HT-29 (cell line): ENCODE data around the gene APOBEC3G. TPM values are rescaled to one million over a fixed set of nuclear protein-coding genes. Genes with fewer than 3 reads are reported as not detected.
"Not testable (repeated sequence)": the region's sequence is repeated elsewhere in the genome, so short reads cannot be mapped to it uniquely, and the experiment has no call there.

ENCODE experiments used
- DNase-seq: peaks from one replicate; pipeline ENCODE4 v3.0.0-alpha.2; 2015; ENCODE audit warnings: low spot score
- total RNA-seq: library from RNA; depleted of rRNA; stranded (reverse); fragments of >200 nt; shearing (Covaris generic); gene quantifications from 2 replicates; pipeline ENCODE4 v1.2.3, GENCODE V29; 2014

The APOBEC3G gene
- total RNA-seq, 1 experiment from 2014 or later, result not detected

DNA sequence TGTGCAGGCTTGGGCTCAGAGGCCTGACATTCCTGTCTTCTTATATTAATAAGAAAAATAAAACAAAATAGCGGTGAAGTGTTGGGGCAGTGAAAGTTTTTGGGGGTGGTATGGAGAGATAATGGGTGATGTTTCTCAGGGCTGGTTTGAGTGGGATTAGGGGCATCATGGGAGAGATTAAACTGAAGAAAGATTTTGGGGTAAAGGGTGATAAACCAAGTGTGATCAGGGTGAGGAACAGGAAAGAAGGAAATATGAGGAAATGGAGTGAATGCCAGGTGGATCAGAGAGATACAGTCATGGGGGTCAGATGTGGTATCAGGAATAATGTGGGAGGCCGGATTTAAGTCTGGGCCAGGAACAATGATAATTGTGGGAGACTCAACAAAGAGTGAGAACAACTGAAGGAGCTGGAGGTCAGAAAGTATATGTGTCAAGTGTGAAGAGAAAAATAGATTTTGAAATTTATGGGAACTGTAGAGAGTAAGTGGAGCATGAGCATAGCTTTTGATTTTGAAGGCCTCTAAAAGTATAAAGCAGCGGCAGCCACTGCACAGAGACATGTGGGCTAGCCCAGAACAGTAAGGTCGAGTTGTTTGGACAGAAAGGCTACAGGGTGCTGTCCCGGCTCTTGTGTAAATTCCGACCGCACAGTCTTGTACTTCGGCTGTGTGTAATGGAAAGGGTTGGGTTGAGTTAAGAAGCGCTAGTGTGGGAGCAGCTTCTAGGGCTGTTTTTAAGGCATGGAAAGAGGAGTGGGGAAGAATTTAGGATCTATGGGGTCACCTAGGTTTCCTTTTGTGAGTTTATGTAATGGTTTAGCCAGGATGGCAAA, 10.4 kb upstream of the APOBEC3G start:
- not testable (repeated sequence) for DNase-seq

DNA sequence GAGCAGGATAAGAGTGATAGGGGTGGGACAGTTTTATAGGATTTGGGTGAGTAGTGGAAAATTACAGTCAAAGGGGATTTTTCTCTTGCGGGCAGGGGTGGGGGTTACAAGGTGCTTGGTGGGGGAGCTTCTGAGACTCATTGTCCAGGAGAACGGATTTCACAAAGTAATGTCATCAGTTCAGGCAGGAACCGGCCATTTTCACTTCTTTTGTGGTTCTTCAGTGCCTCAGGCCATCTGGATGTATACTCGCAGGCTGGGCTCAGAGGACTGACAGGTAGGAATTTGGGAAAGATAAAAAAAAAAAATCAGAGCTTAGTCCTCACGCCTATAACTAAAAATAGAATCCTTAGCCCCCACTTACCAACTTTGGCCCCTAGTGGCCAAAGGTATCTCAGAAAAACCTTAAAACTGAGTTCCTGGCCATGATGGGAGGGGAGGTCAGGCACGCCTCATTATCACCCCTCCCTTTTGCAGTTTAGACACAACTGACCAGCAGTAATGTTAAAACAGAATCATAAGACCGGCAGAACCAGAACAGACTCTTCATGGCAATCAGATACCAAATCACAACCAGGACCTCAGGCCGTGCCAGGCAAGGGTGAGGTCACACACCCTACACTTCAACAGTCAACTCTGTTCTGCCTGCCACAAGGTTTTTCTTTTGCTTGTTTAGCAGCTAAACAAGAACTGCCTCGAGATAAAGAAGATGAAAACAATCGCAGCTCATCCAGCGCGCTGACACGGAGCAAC, 8.9 kb upstream of the APOBEC3G start:
- DNase-seq, result no peak

DNA sequence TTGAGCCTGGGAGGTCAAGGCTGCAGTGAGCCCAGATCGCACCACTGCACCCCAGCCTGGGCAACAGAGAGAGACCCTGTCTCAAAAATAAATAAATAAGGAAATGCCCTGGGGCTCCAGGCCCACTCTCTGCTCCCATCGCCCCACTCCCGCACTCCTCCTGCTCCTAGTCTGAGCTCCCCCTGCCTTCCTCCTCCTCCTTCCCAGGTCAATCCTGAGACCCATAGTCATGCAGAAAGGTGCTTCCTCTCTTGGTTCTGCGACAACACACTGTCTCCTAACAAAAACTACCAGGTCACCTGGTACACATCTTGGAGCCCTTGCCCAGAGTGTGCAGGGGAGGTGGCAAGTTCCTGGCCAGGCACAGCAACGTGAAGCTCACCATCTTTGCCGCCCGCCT, 6.9 kb upstream of the APOBEC3G start:
- DNase-seq, result no peak

DNA sequence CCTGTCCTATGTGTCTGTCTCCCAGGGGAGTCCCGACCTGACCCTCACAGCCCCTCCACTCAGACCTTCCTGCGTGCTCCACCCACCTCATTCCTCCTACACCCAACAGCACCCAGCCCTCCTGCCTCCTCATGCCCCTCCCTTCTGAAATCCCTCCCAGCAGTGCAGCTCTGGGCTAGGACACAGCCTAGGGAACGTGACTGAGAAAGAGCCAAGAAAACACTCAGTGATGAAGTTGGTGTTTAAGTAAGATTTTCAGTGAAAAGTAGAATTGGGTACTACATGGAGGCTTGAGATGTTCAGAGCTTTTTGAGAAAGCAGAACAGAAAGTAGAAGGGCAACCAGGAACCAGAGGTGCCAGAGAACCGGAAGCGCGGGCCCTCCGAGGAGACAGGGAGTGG, 4.5 kb upstream of the APOBEC3G start:
- not testable (repeated sequence) for DNase-seq

DNA sequence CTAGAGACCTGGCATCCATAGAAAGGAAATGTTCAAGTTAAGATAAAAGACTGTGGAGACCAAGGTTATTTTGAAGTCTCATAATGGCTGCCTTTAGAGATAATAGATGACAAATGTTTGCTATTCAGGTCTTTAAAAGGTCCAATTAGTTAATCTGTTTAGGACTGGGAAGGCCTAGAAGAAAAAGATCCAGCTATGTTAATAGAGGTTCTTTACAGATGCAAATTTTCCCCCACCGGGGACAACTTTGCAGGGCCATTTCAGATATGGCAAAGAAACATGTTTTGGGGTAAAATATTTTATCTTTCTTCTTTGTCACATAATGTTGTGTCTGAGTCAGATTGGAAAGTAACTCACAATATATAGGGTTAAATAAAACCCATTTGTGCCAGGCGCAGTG, 3.1 kb upstream of the APOBEC3G start:
- no peak for DNase-seq

DNA sequence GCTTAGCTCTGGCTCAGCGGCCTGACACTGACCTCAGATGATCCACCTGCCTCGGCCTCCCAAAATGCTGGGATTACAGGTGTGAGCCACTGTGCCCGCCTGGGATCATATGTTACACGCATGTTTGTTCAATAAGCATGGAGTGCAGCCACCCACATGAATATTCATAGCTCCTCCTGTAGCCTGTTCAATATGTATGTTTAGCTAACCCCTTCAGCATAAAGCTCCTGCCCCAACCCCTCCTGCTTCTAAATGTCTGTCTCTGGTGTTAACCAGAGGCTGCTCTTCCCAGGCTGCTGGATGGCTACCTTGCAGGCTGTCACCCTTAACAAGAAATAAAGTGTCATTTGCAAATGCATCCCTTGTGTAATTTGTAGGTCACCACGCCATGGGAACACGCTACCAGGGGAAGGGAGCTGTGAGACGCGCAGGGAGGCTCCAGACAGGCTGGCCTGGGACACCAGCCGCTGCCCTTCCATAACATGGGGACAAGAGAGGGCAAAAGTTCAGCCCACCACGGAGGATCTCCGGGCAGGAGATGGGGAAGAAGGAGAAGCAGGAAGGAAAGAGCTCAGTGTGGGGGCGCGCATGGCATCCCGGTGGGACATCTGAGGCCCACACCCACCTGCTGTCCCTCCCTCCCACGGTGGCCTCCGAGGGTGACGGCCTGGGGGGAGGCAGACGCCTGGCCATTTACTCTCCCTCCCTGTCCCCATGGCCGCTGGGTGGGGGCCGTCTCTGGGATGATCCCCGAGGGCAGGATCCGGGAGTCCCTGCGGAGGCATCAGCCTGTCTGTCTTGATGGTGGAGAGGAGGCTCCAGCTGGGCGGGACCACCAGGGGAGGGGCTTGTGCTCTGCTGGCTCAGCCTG, 685 bp upstream of the APOBEC3G start:
- DNase-seq, result not testable (repeated sequence)

DNA sequence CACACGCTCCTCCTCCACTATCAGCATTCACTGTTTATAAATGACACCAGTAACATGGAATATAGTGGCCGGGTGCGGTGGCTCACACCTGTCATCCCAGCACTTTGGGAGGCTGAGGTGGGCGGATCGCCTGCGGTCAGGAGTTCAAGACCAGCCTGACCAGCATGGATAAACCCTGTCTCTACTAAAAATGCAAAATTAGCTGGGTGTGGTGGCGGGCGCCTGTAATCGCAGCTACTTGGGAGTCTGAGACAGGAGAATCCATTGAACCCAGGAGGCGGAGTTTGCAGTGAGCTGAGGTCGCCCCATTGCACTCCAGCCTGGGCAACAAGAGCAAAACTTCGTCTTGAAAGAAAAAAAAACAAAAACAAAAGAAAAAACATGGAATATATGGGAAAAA, 837 bp downstream of the APOBEC3G start:
- not testable (repeated sequence) for DNase-seq

DNA sequence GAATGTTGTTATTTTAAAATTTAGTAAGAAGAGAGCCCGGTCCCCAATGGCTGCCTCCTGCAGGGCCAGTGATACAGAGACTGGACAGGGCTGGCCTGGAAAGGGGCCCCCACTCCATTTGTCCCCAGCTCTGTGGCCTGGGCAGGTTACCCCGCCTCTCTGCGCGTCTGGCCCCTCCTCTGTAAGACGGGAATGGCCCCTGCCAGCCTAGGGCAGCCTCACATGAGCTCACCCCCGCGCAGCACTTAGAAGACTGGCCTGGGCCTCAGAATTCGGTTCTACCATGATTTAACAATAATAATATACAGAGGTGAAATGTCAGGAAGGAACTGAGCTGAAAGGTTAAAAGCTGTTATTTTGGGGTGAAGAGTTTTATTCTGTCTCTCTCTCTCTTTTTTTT, 1.3 kb downstream of the APOBEC3G start:
- no peak for DNase-seq

DNA sequence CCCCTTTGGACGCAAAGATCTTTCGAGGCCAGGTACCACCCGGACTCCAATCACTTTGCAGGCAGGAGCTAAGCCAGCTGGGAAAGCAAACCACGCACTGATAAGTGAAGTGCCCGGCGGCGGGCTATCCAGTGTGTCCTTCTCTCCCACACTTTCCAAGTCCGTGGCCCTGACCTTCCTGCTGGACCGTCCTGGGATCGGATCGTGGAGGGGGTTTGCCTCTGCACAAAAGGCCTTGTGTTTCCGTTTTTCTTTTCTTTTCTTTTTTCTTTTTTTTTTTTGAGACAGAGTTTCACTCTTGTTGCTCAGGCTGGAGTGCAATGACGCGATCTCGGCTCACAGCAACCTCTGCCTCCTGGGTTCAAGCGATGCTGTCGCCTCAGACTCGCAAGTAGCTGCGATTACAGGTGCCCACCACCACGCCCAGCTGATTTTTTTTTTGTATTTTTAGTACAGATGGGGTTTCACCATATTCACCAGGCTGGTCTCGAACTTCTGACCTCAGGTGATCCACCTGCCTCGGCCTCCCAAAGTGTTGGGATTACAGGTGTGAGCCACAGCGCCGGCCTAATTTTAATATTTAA, 2.1 kb downstream of the APOBEC3G start:
- DNase-seq, result not testable (repeated sequence)

DNA sequence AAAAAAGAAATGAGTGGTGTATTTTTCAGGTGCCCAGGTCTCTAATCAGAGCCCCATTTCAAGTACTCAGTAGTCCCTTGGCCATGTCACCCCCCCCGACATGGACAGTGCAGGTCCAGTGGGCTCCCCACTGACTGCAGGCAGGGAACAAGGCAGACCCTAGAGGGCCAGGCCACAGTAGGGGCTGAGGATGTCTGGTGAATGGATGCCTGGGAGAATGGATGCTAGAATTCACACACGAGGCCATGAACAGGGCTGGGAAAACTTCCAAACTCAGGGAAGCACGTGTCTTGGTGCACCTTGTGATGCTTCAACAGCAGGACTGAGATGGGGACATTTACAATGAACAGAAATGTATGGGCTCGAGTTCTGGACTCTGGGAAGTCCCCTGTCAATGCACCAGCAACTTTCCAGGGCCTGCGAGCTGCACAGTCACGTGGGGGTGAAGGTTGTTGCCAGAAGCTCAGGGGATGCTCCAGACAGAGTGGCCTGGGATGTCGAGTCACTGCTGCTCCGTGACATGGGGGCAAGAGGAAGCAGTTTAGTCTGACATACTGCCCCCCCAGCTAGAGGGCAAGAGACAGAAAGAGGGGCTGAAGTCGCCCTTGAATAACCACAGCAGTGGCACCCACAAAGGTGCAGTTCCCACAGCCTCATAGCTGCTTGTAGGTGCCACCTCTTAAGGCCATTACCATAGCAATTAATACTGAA, 3.1 kb downstream of the APOBEC3G start:
- DNase-seq, result no peak

DNA sequence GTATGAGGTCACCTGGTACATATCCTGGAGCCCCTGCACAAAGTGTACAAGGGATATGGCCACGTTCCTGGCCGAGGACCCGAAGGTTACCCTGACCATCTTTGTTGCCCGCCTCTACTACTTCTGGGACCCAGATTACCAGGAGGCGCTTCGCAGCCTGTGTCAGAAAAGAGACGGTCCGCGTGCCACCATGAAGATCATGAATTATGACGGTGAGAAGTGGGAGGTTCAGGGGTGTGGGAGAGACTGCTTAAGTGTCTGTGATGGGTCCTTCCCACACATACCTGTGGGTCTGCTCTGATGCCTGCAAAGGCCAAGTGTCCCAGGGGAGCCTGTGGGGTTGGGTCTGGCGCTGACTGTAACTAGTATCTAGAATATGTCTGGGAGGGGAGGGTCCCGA, 3.9 kb downstream of the APOBEC3G start:
- no peak for DNase-seq

DNA sequence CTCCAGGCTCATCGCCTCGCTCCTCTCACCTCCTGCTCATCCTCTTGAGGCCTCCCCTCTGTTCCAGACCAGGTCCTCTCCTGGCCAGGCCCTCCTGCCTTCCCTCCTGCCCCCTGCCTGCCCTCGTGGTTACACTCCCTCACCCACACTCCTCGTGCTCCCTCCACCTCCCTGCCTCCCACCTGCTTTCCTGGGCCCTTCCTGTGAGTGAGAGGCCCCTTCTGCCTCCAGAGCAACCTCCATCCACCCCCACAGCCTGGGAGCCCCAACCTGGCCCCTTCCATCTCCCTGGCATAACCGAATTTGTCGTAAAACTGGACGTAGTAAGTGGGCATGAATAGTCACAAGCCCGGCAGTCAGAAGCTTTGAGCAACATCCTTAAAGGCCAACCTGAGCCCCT, 4.5 kb downstream of the APOBEC3G start:
- DNase-seq, result no peak

DNA sequence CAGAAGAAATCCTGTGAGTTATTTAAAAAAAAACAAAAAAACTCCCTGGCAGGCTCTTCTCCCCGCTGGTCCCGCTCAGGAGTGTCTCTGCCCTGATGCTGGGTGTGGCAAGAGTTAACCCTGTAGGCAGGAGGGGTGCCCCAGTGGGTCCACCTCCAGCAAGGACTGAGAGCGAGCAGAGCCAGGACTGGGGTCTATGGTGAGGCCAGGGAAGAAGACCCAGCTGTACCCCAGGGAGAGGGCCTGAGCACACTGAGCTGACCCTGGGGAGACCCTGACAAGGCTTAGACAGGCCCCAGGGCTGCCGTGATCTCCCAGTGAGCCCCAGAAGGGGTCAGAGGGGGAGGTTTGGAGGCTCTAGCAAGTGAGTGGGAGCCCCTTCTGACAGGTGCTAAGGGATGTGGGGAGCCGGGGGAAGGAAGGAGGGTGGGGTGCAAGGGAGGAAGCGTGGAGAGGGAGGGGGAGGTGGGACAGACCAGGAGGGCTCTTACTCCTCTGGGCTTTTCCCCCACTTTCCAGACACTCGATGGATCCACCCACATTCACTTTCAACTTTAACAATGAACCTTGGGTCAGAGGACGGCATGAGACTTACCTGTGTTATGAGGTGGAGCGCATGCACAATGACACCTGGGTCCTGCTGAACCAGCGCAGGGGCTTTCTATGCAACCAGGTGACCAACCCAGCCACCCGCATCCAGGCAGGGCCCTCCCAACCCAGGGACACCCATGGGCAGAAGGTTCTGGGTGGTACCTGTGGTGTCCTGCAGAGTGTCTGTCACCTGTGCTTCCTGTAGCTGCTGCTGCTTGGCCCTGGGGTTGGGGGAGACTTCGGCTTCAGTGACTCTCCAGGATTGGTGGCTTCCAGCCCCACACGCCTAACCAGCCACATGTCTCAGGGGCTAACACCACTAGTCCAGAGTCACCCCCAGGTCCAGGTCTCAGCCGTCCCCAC, 6.4 kb downstream of the APOBEC3G start:
- DNase-seq, result no peak

DNA sequence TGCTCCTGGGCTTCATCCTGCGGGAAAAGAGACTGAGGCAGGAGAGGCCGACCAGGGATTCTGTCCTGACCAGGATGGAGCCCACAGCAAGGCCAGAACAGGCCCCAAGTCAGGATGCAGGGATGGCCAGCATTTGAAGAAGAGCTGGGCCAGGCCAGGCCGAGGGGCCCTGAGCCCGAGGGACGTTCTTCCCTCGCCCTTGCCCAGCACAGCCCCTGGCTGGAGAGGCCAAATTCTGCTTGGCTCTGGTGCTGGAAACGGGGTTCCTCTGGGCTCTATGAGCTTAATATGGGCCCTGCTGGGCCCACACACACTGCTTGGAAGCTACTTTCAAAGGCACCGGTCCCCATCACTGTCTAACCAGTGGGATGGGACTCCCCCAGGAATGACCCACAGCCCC, 7.6 kb downstream of the APOBEC3G start:
- no peak for DNase-seq

DNA sequence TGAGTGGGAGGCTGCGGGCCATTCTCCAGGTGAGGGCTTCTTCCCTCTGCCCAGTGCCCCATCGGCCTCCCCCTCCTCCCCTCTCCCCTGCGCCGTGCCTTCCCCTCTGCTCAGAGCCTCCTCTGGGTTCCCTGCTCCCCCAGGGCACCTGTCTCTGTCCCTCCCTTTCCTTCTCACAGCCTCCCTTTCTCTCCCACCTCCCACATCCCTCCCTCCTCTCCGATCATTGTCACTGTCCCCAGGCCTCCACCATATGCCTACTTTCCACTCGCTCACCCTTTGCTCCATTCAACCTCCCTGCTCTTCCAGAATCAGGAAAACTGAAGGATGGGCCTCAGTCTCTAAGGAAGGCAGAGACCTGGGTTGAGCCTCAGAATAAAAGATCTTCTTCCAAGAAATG, 10.0 kb downstream of the APOBEC3G start:
- DNase-seq, result no peak

DNA sequence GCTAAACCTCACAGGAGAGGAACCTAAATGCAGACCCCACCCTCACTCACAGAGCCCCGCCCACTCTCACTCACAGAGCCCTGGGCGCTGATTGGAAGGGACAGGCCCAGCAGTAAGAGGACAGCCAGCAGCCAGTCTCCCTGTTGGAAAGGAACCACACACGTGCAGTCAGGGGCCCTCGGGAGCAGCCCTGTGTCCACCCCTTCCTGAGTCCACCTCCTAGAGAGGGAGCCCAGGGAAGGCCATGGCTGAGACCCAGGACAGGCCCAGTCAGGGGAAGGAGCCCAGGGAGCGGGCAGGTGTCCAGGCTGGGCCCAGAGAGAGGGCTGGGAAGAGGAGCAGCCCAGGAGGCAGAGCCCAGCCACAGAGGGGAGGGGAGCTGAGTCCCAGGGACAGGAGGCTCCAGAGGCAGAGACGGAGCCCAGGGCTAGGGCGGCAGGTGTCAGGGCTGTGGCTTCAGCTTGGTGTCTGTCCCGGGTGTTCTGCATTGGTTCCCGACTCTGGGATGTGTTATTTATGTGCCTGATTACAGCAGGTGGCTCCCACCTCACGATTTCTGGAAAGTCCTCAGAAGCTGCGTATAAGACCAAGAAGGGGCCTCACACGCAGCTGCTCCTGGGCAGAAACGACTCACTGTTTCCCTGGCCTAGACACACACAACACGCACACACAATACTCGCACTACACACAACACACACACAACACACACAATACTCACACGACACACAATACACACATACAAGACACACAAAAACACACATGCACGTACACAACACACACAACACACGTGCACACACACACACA, 11.0 kb downstream of the APOBEC3G start:
- DNase-seq, result no peak

DNA sequence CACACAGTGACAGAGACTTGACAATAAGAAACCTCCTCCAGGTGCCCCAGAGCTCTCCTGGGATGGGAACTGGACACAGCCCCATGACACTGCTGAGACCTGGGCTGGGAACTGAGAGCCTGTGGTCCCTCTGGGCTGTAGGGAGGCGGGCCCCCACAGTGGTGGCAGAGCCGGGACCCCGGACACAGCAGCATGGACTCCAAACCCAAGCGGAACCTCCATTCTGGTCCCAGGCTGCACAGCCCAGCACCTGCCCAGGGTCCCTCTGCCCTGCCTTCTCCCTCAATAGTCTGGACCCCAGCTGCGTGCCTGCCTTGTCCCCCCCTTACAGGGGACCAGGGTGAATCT, 11.6 kb downstream of the APOBEC3G start:
- DNase-seq, result no peak

DNA sequence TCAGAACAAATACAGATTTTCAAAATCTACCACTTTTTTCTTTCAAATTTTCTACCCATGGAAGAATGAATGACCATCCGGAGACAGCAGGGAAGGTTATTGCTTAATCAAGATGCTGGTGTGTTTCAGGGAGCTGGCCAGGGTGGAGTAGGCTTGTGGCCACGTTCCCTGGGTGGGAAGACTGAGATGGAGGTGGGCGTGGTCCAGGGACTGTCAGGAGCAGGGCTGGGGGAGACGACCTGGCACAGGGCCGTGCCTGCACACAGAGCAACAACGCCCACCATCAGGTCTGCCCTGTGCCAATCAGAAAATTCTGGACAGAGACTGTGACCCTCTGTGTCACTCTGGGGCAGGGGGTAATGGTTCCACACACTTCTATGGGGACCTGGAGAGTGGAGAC, 12.9 kb downstream of the APOBEC3G start:
- no peak for DNase-seq

DNA sequence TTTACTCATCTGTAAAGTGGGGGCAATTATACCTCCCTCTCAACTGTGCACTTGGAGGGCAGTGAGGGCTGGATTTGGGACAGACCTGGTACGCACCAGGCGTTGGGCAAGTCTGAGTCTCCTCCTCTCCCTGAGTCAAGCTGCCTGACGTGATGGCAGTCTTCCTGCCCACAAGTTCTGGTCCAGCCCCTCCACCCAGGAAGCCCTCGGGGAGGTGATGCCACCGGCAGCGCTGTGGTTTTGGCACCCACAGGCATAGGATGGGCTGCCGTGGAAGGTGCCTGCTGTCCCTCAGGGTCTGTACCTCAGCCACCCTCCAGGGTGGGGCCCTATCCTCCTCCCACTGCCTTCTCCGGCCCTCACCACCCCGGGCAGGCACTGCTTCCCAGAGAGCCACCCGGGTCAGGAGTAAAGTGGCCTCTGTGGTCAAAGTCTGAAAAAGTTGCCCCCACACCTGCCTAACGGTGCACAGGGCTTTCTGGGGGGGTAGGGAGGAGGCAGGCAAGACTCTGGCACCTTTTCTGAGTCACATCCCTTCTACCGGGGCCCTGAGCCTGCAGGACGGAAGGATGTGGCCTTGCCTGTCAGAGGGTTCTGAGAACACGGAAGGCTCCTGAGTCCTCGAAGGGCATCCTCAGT, 13.5 kb downstream of the APOBEC3G start:
- no peak for DNase-seq
